WTC11 (cell line): ENCODE measurements around the gene GJD3.

Source experiments
- CREM ChIP-seq: sonication (generic); formaldehyde crosslinking; IDR thresholded peaks from 2 replicates; pipeline ENCODE4 v1.8.1; 2022; ENCODE audit warnings: mild to moderate bottlenecking, missing genetic modification reagents, moderate library complexity
- NFYB ChIP-seq: sonication (generic); formaldehyde crosslinking; conservative IDR thresholded peaks from 2 replicates; pipeline ENCODE4 v1.8.0; 2022; ENCODE audit warnings: low read depth, missing genetic modification reagents
- NR3C1 ChIP-seq: sonication (generic); formaldehyde crosslinking; conservative IDR thresholded peaks from 2 replicates; pipeline ENCODE4 v1.8.1; 2023; ENCODE audit warnings: low read depth, mild to moderate bottlenecking, missing genetic modification reagents
- SP1 ChIP-seq: sonication (generic); formaldehyde crosslinking; conservative IDR thresholded peaks from 2 replicates; pipeline ENCODE4 v1.8.1; 2022; ENCODE audit warnings: missing genetic modification reagents
- ZBTB21 ChIP-seq: sonication (generic); formaldehyde crosslinking; IDR thresholded peaks from 2 replicates; pipeline ENCODE4 v1.8.1; 2023; ENCODE audit warnings: mild to moderate bottlenecking, missing genetic modification reagents, borderline replicate concordance
- TF ChIP-seq, protein P1 (sequence below): sonication (generic); formaldehyde crosslinking; IDR thresholded peaks from 2 replicates; pipeline ENCODE4 v1.8.1; 2023; ENCODE audit warnings: mild to moderate bottlenecking, missing genetic modification reagents
- TF ChIP-seq, protein P2 (sequence below): fragments of 200-600 bp; IDR thresholded peaks from 2 replicates; pipeline ENCODE4 v1.8.0; 2022; ENCODE audit warnings: antibody characterized with exemption
- TF ChIP-seq, protein P3 (sequence below): sonication (generic); formaldehyde crosslinking; IDR thresholded peaks from 2 replicates; pipeline ENCODE4 v1.8.1; 2023; ENCODE audit warnings: mild to moderate bottlenecking, missing genetic modification reagents, moderate library complexity
- TF ChIP-seq, protein P4 (sequence below): sonication (generic); formaldehyde crosslinking; IDR thresholded peaks from 2 replicates; pipeline ENCODE4 v1.8.1; 2023; ENCODE audit warnings: mild to moderate bottlenecking, missing genetic modification reagents
- TF ChIP-seq, protein P5 (sequence below): sonication (generic); formaldehyde crosslinking; IDR thresholded peaks from 2 replicates; pipeline ENCODE4 v1.8.0; 2022; ENCODE audit warnings: mild to moderate bottlenecking, missing genetic modification reagents

DNA sequence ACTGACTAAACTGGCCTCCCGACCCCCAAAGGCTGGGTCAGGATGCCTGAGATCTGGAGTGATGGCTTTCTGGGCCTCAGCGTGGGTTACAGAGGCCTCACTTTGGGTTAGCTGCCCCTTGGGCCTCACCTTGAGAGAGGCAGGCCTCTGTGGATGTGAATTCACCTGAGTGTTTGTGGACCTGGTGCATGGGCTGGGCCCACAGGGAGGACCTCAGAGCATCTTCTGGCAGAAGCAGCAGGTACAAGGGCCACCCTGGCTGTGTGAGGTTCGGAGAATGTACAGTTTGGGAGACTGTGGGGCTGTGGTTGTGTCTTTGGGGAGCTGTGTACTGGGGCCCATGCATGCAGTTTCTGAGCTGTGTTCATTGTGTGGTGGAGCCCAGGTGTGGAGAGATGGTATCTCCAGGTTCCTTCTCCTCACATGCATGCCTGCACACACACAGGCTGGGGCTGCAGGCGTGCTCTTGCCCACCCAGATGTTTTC is 37.2 kb downstream of the GJD3 start:
- TF ChIP-seq, protein P1, sequence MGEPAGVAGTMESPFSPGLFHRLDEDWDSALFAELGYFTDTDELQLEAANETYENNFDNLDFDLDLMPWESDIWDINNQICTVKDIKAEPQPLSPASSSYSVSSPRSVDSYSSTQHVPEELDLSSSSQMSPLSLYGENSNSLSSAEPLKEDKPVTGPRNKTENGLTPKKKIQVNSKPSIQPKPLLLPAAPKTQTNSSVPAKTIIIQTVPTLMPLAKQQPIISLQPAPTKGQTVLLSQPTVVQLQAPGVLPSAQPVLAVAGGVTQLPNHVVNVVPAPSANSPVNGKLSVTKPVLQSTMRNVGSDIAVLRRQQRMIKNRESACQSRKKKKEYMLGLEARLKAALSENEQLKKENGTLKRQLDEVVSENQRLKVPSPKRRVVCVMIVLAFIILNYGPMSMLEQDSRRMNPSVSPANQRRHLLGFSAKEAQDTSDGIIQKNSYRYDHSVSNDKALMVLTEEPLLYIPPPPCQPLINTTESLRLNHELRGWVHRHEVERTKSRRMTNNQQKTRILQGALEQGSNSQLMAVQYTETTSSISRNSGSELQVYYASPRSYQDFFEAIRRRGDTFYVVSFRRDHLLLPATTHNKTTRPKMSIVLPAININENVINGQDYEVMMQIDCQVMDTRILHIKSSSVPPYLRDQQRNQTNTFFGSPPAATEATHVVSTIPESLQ (CRISPR knock-in tag) = no peak
- TF ChIP-seq, protein P2, sequence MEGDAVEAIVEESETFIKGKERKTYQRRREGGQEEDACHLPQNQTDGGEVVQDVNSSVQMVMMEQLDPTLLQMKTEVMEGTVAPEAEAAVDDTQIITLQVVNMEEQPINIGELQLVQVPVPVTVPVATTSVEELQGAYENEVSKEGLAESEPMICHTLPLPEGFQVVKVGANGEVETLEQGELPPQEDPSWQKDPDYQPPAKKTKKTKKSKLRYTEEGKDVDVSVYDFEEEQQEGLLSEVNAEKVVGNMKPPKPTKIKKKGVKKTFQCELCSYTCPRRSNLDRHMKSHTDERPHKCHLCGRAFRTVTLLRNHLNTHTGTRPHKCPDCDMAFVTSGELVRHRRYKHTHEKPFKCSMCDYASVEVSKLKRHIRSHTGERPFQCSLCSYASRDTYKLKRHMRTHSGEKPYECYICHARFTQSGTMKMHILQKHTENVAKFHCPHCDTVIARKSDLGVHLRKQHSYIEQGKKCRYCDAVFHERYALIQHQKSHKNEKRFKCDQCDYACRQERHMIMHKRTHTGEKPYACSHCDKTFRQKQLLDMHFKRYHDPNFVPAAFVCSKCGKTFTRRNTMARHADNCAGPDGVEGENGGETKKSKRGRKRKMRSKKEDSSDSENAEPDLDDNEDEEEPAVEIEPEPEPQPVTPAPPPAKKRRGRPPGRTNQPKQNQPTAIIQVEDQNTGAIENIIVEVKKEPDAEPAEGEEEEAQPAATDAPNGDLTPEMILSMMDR = no peak
- no peak for TF ChIP-seq NR3C1
- no peak for TF ChIP-seq CREM (CRISPR knock-in tag)
- TF ChIP-seq, protein P3, sequence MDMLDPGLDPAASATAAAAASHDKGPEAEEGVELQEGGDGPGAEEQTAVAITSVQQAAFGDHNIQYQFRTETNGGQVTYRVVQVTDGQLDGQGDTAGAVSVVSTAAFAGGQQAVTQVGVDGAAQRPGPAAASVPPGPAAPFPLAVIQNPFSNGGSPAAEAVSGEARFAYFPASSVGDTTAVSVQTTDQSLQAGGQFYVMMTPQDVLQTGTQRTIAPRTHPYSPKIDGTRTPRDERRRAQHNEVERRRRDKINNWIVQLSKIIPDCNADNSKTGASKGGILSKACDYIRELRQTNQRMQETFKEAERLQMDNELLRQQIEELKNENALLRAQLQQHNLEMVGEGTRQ (CRISPR knock-in tag) = no peak
- TF ChIP-seq ZBTB21 = no peak
- TF ChIP-seq NFYB (CRISPR knock-in tag) = no peak
- TF ChIP-seq SP1 (CRISPR knock-in tag) = no peak
- TF ChIP-seq, protein P4, sequence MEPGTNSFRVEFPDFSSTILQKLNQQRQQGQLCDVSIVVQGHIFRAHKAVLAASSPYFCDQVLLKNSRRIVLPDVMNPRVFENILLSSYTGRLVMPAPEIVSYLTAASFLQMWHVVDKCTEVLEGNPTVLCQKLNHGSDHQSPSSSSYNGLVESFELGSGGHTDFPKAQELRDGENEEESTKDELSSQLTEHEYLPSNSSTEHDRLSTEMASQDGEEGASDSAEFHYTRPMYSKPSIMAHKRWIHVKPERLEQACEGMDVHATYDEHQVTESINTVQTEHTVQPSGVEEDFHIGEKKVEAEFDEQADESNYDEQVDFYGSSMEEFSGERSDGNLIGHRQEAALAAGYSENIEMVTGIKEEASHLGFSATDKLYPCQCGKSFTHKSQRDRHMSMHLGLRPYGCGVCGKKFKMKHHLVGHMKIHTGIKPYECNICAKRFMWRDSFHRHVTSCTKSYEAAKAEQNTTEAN (CRISPR knock-in tag) = no peak
- TF ChIP-seq, protein P5, sequence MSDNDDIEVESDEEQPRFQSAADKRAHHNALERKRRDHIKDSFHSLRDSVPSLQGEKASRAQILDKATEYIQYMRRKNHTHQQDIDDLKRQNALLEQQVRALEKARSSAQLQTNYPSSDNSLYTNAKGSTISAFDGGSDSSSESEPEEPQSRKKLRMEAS (CRISPR knock-in tag) = no peak
